Measurements from ENCODE around the gene FANCL. TPM values are rescaled to one million over a fixed set of nuclear protein-coding genes. Genes with fewer than 3 reads are reported as not detected.
"Not testable (repeated sequence)": the region's sequence is repeated elsewhere in the genome, so short reads cannot be mapped to it uniquely, and the experiment has no call there.

Gene FANCL
- 10 to 100 TPM; 15.5 to 60.0 TPM for total RNA-seq
- 10 to 100 TPM in 1 of 2 donors, 1 to 10 TPM in 1; 6.2 to 29.2 TPM for polyA plus RNA-seq
- long read RNA-seq, donor 1, transcript FANCL-201 (14 exons, 1,683 nt): major isoform, 12 of 20 reads
- long read RNA-seq, donor 1, partial matches to known transcripts: 5 of 20 reads
- long read RNA-seq, donor 1, other reads (novel, unspliced or antisense): 0 of 20 reads
- long read RNA-seq, donor 2, partial matches to known transcripts: 0 of 4 reads
- long read RNA-seq, donor 2, other reads (novel, unspliced or antisense): 0 of 4 reads
- long read RNA-seq, donor 3, transcript FANCL-201 (14 exons, 1,683 nt): major isoform, 8 of 9 reads
- long read RNA-seq, donor 3, partial matches to known transcripts: 0 of 9 reads
- long read RNA-seq, donor 3, other reads (novel, unspliced or antisense): 0 of 9 reads
- long read RNA-seq, donor 4, partial matches to known transcripts: 0 of 6 reads
- long read RNA-seq, donor 4, other reads (novel, unspliced or antisense): 0 of 6 reads
- long read RNA-seq, donor 5, transcript FANCL-201 (14 exons, 1,683 nt): major isoform, 10 of 33 reads
- long read RNA-seq, donor 5, partial matches to known transcripts: 19 of 33 reads
- long read RNA-seq, donor 5, other reads (novel, unspliced or antisense): 0 of 33 reads

DNA sequence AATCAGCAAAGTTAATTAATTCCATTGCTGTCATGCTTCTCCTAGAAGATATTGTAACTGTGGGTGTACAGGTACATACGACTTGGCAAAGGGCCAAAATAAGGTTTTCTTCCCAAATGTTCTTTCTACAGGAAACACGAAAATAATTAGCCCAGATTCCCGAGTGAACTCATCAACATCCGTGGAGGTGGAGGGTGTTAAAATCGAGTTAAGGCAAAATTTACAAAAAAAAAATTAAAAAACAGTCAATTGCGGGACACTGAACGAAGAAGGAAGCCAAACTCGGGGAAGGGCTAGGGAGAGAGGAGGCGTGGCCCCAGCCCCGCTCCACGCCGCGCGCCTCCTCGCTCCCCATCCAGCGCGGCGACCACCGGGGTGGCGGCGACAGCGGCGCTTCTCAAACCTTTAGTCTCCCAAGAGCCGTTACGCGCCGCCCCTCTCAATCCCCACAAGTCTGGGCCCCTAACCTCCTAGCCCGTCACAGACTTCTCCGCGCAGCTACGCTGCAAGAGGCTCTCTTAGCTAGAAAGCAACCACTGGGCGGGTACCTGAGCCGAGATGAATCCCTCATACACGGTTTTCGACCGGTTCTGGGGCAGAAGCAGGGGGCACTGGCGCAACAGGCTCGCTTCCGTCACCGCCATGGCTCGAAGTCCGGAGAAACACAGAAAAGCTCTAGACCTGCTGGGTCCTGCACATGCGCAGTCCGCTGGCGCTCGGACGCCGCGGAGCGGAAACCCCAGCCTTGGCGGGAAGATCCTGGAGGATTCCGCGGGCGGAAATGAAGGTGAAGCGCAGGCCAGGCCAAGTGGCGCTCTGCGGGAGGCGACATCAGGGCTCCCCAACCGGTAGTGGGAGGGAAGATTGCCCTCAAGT lies at the start of gene FANCL:
TSS of gene FANCL (minus strand) at position 656 of the 876 bp plus-strand sequence. CDS start at position 644, 12 bp downstream.
- Histone ChIP-seq H3K4me3 (peak within 1 kb of the TSS; percentile 82), H3K27ac (ENCODE audit: low read depth in 1 of 2, low read length in 1 of 2) (peak within 1 kb of the TSS; percentile 78 to 85), H3K4me1 (ENCODE audit: control insufficient read depth in 5 of 5, insufficient read depth in 5 of 5, low read length in 5 of 5) (peaks cover 0 to 16% (median 0%) of the 10 kb centered on the region in 5 donors), H3K27me3 (ENCODE audit: control insufficient read depth in 3 of 3, insufficient read depth in 3 of 3, low read length in 2 of 3) (no peaks in the 10 kb centered on the region), H3K9ac (ENCODE audit: insufficient read depth in 1 of 2, low read length in 2 of 2) (peak within 1 kb of the TSS; percentile 80 to 98), H3K9me3 (ENCODE audit: control insufficient read depth in 4 of 4, insufficient read depth in 3 of 4, low read length in 3 of 4) (no peaks in the 10 kb centered on the region), H3K36me3 (ENCODE audit: control insufficient read depth in 4 of 4, insufficient read depth in 4 of 4, low read length in 4 of 4) (no peaks in the 10 kb centered on the region)
- ATAC-seq (ENCODE audit: insufficient read depth, low FRiP score): peak; percentile 97
- DNase-seq: peak; percentile 93 to 96 (median 94)
- 0 to 1% methylated on average over 58 to 59 of the region's 59 CpGs for WGBS, 2 donors
- TF ChIP-seq, protein P1, sequence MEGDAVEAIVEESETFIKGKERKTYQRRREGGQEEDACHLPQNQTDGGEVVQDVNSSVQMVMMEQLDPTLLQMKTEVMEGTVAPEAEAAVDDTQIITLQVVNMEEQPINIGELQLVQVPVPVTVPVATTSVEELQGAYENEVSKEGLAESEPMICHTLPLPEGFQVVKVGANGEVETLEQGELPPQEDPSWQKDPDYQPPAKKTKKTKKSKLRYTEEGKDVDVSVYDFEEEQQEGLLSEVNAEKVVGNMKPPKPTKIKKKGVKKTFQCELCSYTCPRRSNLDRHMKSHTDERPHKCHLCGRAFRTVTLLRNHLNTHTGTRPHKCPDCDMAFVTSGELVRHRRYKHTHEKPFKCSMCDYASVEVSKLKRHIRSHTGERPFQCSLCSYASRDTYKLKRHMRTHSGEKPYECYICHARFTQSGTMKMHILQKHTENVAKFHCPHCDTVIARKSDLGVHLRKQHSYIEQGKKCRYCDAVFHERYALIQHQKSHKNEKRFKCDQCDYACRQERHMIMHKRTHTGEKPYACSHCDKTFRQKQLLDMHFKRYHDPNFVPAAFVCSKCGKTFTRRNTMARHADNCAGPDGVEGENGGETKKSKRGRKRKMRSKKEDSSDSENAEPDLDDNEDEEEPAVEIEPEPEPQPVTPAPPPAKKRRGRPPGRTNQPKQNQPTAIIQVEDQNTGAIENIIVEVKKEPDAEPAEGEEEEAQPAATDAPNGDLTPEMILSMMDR (IDR thresholded peaks at IDR 0.05; ENCODE audit: control extremely low read depth, extremely low read depth): no peak

DNA sequence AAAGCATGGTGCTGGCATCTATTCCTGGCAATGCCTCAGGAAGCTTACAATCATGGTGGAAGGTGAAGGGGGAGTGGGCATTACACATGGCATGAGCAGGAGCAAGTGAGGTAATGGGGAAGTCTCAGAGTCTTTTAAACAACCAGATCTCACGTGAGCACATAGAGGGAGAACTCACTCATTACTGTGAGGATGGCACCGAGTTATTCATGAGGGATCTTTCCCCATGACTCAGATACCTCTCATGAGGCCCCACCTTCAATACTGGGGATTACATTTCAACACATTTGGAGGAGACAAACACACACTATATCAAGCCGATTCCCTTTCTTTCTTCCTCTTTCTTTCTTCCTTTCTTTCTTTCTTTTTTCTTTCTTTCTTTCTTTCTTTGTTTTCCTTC lies 47.9 kb upstream of the FANCL start:
- H3K9ac ChIP-seq (ENCODE audit: insufficient read depth in 1 of 2, low read length in 2 of 2): no peak overlapping the region
- ATAC-seq (ENCODE audit: insufficient read depth, low FRiP score): no peak
- WGBS, 2 donors: 82 to 85% methylated on average over 3 of the region's 3 CpGs
- H3K27me3 ChIP-seq (ENCODE audit: control insufficient read depth in 3 of 3, insufficient read depth in 3 of 3, low read length in 2 of 3): peaks cover 0 to 2% (median 0%) of the 10 kb centered on the region in 3 donors
- no peak for DNase-seq
- H3K9me3 ChIP-seq (ENCODE audit: control insufficient read depth in 4 of 4, insufficient read depth in 3 of 4, low read length in 3 of 4): peaks cover 0 to 2% (median 0%) of the 10 kb centered on the region in 4 donors
- no peaks in the 10 kb centered on the region for H3K36me3 ChIP-seq (ENCODE audit: control insufficient read depth in 4 of 4, insufficient read depth in 4 of 4, low read length in 4 of 4)
- H3K27ac ChIP-seq (ENCODE audit: low read depth in 1 of 2, low read length in 1 of 2): no peak overlapping the region
- TF ChIP-seq, protein P1 (IDR thresholded peaks at IDR 0.05; ENCODE audit: control extremely low read depth, extremely low read depth): no peak
- H3K4me1 ChIP-seq (ENCODE audit: control insufficient read depth in 5 of 5, insufficient read depth in 5 of 5, low read length in 5 of 5): no peaks in the 10 kb centered on the region
- no peak overlapping the region for H3K4me3 ChIP-seq

DNA sequence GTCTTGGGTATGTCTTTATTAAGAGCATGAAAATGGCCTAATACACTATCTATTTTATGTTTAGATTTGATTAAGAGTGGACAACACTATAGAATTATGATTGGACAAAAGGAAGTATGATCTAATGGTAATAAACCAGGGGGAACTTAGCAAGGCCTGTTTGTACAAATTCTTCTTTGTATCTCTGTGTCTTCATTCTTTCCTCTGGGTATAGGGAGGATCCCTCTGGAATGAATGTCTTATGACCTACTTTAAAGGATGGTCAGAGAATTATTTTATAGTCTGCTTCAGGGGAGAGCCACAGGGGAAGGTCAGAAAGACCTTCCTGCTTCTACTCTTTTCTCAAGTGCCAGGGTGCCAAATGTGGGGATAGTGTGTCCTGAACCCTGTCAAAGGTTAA lies 42.8 kb upstream of the FANCL start:
- TF ChIP-seq, protein P1 (IDR thresholded peaks at IDR 0.05; ENCODE audit: control extremely low read depth, extremely low read depth): no peak

DNA sequence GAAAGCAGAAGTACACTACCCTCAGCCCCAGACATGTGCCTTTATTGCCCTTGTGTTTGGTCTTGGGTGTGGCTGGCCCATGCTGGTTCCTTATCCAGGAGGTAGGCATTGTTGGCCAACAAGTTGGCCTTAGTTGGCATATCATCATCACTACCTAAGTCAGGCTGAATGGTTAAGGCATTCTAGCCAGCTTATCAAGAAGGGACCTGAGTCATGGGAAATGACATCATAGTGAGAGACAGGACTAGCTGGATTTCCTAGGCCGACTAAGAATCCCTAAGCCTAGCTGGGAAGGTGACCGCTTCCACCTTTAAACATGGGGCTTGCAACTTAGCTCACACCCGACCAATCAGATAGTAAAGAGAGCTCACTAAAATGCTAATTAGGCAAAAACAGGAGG lies 34.0 kb upstream of the FANCL start:
- H3K27me3 ChIP-seq (ENCODE audit: control insufficient read depth in 3 of 3, insufficient read depth in 3 of 3, low read length in 2 of 3); ATAC-seq (ENCODE audit: insufficient read depth, low FRiP score); H3K9me3 ChIP-seq (ENCODE audit: control insufficient read depth in 4 of 4, insufficient read depth in 3 of 4, low read length in 3 of 4); DNase-seq; H3K36me3 ChIP-seq (ENCODE audit: control insufficient read depth in 4 of 4, insufficient read depth in 4 of 4, low read length in 4 of 4); H3K4me1 ChIP-seq (ENCODE audit: control insufficient read depth in 5 of 5, insufficient read depth in 5 of 5, low read length in 5 of 5); H3K27ac ChIP-seq (ENCODE audit: low read depth in 1 of 2, low read length in 1 of 2); H3K9ac ChIP-seq (ENCODE audit: insufficient read depth in 1 of 2, low read length in 2 of 2): not testable (repeated sequence)
- WGBS, 2 donors: 91 to 93% methylated on average over 3 of the region's 3 CpGs
- H3K4me3 ChIP-seq: peak overlapping the region; percentile 21

More for the DNA sequence above, 42.8 kb upstream of the FANCL start:
- H3K4me3 ChIP-seq: no peak overlapping the region
- no peak for ATAC-seq (ENCODE audit: insufficient read depth, low FRiP score)
- no peaks in the 10 kb centered on the region for H3K4me1 ChIP-seq (ENCODE audit: control insufficient read depth in 5 of 5, insufficient read depth in 5 of 5, low read length in 5 of 5)
- H3K36me3 ChIP-seq (ENCODE audit: control insufficient read depth in 4 of 4, insufficient read depth in 4 of 4, low read length in 4 of 4): no peaks in the 10 kb centered on the region
- no peaks in the 10 kb centered on the region for H3K27me3 ChIP-seq (ENCODE audit: control insufficient read depth in 3 of 3, insufficient read depth in 3 of 3, low read length in 2 of 3)
- H3K9ac ChIP-seq (ENCODE audit: insufficient read depth in 1 of 2, low read length in 2 of 2): no peak overlapping the region
- peaks cover 0 to 2% (median 0%) of the 10 kb centered on the region in 4 donors for H3K9me3 ChIP-seq (ENCODE audit: control insufficient read depth in 4 of 4, insufficient read depth in 3 of 4, low read length in 3 of 4)
- no peak overlapping the region for H3K27ac ChIP-seq (ENCODE audit: low read depth in 1 of 2, low read length in 1 of 2)
- no peak for DNase-seq
